Prostate gland (tissue), 2 donors: Measurements from ENCODE around the gene SLC4A11.

ENCODE experiments used
- CTCF ChIP-seq, 4 experiments: fragments of 200-600 bp in 2 of 4; fragments of 450-650 bp in 2 of 4; sonication (generic) in 2 of 4; IDR thresholded peaks; 1 replicate in 3 of 4; 2 replicates in 1 of 4; pipeline ENCODE4 v1.5.1; 2016 to 2019; ENCODE audit warnings: antibody characterized with exemption in 4 of 4, mild to moderate bottlenecking in 2 of 4, moderate library complexity in 2 of 4
- POLR2A ChIP-seq: fragments of 450-650 bp; IDR thresholded peaks from one replicate; pipeline ENCODE4 v1.6.1; 2016; ENCODE audit warnings: antibody characterized with exemption, mild to moderate bottlenecking
- POLR2AphosphoS5 ChIP-seq: sonication (generic); formaldehyde crosslinking; IDR thresholded peaks from one replicate; pipeline ENCODE4 v1.6.1; 2017; ENCODE audit warnings: antibody characterized with exemption

- TF ChIP-seq POLR2AphosphoS5: no peak
- TF ChIP-seq POLR2A: no peak
- TF ChIP-seq CTCF (IDR thresholded peaks at IDR 0.05): no peak
These were observed 8.6 kb upstream of the SLC4A11 start for GRCh38 chr20:3247638-3248037.
